AG10803 (cell line): ENCODE results near the gene C17orf67.

Source experiments
- DNase-seq: peaks from one replicate; pipeline ENCODE4 v3.0.0; 2010; ENCODE audit warnings: low read depth
- H3K4me3 ChIP-seq: 2 replicates; pipeline ENCODE4 v1.5.1; 2011; ENCODE audit warnings: mild to moderate bottlenecking, low read length, control low read depth
- TF ChIP-seq, protein P1 (sequence below): conservative IDR thresholded peaks from 2 replicates; pipeline ENCODE4 v1.5.1; 2011; ENCODE audit warnings: mild to moderate bottlenecking, low read length, control low read depth, inconsistent platforms

The C17orf67 gene

DNA sequence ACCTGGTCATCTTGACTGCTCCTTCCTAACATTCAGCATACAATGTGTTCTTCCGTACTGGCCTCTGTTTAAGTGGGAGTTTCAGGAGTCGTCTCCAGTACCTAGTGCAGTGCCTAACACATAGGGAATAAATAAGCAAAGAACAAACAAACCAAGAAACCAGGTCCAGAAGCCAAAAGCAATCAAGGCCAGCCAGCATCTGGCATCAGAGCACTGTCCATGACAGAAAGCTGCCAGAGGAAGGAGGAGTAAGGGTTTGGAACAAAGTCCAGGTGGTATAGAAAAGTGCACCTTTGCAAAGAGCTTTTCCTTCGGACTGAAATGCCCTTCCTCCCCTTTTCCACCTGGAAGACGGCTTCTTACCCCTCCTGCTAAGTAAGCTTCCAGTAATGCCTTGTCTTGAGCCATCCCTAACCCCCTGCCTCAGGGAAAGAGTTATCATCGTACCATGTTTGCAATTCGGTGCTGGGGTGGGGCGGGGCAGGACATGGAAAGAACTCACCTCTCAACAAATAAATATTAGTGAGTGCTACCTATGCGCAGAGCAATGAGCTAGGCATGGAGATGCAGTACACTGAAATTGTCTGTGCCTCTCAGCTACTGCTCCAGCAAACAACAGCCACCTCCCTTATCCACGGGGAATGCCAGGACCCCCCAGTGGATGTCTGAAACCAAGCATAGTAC, 47.6 kb downstream of the C17orf67 start:
- DNase-seq: no peak
- TF ChIP-seq, protein P1, sequence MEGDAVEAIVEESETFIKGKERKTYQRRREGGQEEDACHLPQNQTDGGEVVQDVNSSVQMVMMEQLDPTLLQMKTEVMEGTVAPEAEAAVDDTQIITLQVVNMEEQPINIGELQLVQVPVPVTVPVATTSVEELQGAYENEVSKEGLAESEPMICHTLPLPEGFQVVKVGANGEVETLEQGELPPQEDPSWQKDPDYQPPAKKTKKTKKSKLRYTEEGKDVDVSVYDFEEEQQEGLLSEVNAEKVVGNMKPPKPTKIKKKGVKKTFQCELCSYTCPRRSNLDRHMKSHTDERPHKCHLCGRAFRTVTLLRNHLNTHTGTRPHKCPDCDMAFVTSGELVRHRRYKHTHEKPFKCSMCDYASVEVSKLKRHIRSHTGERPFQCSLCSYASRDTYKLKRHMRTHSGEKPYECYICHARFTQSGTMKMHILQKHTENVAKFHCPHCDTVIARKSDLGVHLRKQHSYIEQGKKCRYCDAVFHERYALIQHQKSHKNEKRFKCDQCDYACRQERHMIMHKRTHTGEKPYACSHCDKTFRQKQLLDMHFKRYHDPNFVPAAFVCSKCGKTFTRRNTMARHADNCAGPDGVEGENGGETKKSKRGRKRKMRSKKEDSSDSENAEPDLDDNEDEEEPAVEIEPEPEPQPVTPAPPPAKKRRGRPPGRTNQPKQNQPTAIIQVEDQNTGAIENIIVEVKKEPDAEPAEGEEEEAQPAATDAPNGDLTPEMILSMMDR: no peak
- H3K4me3 ChIP-seq: no peak overlapping the region

GRCh38 chr17:56785405-56785804, 48.3 kb downstream of the C17orf67 start:
- peak; percentile 46 for DNase-seq
- TF ChIP-seq, protein P1: no peak
- no peak overlapping the region for H3K4me3 ChIP-seq

GRCh38 chr17:56782338-56782737, 51.4 kb downstream of the C17orf67 start:
- TF ChIP-seq, protein P1: no peak
- DNase-seq: no peak

GRCh38 chr17:56781906-56782305, 51.8 kb downstream of the C17orf67 start:
- no peak overlapping the region for H3K4me3 ChIP-seq
- DNase-seq: no peak
- TF ChIP-seq, protein P1: no peak

More at GRCh38 chr17:56782338-56782737, 51.4 kb downstream of the C17orf67 start:
- no peak overlapping the region for H3K4me3 ChIP-seq

GRCh38 chr17:56779898-56780777, 53.6 kb downstream of the C17orf67 start:
- peak overlapping the region; percentile 55 for H3K4me3 ChIP-seq
- peak; percentile 60 for DNase-seq
- TF ChIP-seq, protein P1: peak; percentile 71

GRCh38 chr17:56779322-56779721, 54.4 kb downstream of the C17orf67 start:
- no peak for DNase-seq
- no peak overlapping the region for H3K4me3 ChIP-seq
- TF ChIP-seq, protein P1: no peak
